K562 (cell line): ENCODE measurements around the gene IL31. TPM values are rescaled to one million over a fixed set of nuclear protein-coding genes. Genes with fewer than 3 reads are reported as not detected.

ENCODE experiments used
- ATAC-seq: fragments of 200-7000 bp; cut with Tn5 transposase; 3 replicates; pipeline ENCODE4 v1.9.1; 2020; ENCODE audit warnings: moderate library complexity
- BruUV-seq: library from RNA; stranded (reverse); fragments of 400-500 nt; replicated peaks from 2 replicates; lab custom pipeline; 2021; lab: Mats Ljungman, UMichigan
- CTCF ChIA-PET: fragments of 300-600 bp; formaldehyde crosslinking; extraction: SDS; loops from one replicate; lab custom pipeline; 2021; ENCODE audit warnings: low intra/inter-chr PET ratio; lab: Yijun Ruan, JAX
- POLR2A ChIA-PET: fragments of 300-600, 350-650 bp; sonication (Branson Sonifier 250); formaldehyde crosslinking; extraction: SDS; loops from one replicate; lab custom pipeline; 2021; ENCODE audit warnings: antibody characterized with exemption, inconsistent platforms; lab: Yijun Ruan, JAX
- DNase-seq, 4 experiments: peaks; one replicate each; pipeline versions ENCODE4 v3.0.0 to v3.0.0-alpha.2; 2011 to 2018; ENCODE audit warnings: low spot score in 3 of 4, mixed read lengths in 3 of 4; ENCODE audit errors: extremely low read depth in 1 of 4
- FAIRE-seq: peaks from 2 replicates; lab custom pipeline; 2011; peaks lifted over from hg19 to GRCh38; lab: Jason Lieb, UNC
- H2AFZ ChIP-seq: 2 replicates; pipeline ENCODE4 v1.6.0; 2011; ENCODE audit warnings: low read depth, low read length, control low read depth, inconsistent platforms
- H3K27ac ChIP-seq: fragments of 200-600 bp; 3 replicates; pipeline ENCODE4 v1.8.0; 2011; ENCODE audit warnings: low read depth, mild to moderate bottlenecking, control low read depth, inconsistent platforms, low read length, moderate library complexity, mixed read lengths; ENCODE audit errors: extremely low read depth
- H3K27me3 ChIP-seq, 2 experiments: fragments of 300-600 bp in 1 of 2; 2 replicates in 1 of 2; 3 replicates in 1 of 2; pipeline versions ENCODE4 v1.6.0 to v1.8.0; 2011; ENCODE audit warnings: inconsistent platforms in 2 of 2, low read length in 2 of 2, mild to moderate bottlenecking in 1 of 2, mixed read lengths in 1 of 2, moderate library complexity in 1 of 2; ENCODE audit not compliant: control insufficient read depth in 2 of 2, insufficient read depth in 2 of 2
- H3K36me3 ChIP-seq: fragments of 300-600 bp; 3 replicates; pipeline ENCODE4 v1.8.0; 2011; ENCODE audit warnings: mild to moderate bottlenecking, low read length, inconsistent platforms; ENCODE audit not compliant: control insufficient read depth, insufficient read depth
- H3K4me1 ChIP-seq, 2 experiments: fragments of 200-600 bp in 1 of 2; replicated peaks in 1 of 2; 2 replicates in 1 of 2; 3 replicates in 1 of 2; pipeline versions ENCODE4 v1.5.1 to v1.8.0; 2011; ENCODE audit warnings: inconsistent platforms in 2 of 2, low read length in 2 of 2, mild to moderate bottlenecking in 1 of 2, mixed read lengths in 1 of 2, moderate library complexity in 1 of 2; ENCODE audit not compliant: control insufficient read depth in 2 of 2, insufficient read depth in 2 of 2
- H3K4me2 ChIP-seq: 2 replicates; pipeline ENCODE4 v1.6.1; 2011; ENCODE audit warnings: low read length, control low read depth, inconsistent platforms, mixed read lengths; ENCODE audit not compliant: insufficient read depth
- H3K4me3 ChIP-seq: fragments of 200-600 bp; sonication (generic), shearing (Covaris generic); 2 replicates; pipeline ENCODE4 v1.5.1; 2016; ENCODE audit warnings: control low read depth, inconsistent platforms
- H3K79me2 ChIP-seq: fragments of 200-600 bp; 3 replicates; pipeline ENCODE4 v1.8.0; 2011; ENCODE audit warnings: low read length, inconsistent platforms; ENCODE audit not compliant: control insufficient read depth, insufficient read depth
- H3K9ac ChIP-seq, 2 experiments: 2 replicates each; pipeline versions ENCODE4 v1.6.0 to v1.6.1; 2011; ENCODE audit warnings: low read depth in 2 of 2, low read length in 2 of 2, control low read depth in 1 of 2, inconsistent platforms in 1 of 2, mild to moderate bottlenecking in 1 of 2, mixed read lengths in 1 of 2; ENCODE audit not compliant: insufficient read depth in 1 of 2
- H3K9me1 ChIP-seq: one replicate; pipeline ENCODE4 v1.6.0; 2011; ENCODE audit warnings: inconsistent platforms, mild to moderate bottlenecking, low read length, moderate library complexity; ENCODE audit not compliant: control insufficient read depth, insufficient read depth
- H3K9me3 ChIP-seq: replicated peaks from 2 replicates; pipeline ENCODE4 v1.5.1; 2011; ENCODE audit warnings: low read depth, low read length, inconsistent platforms; ENCODE audit not compliant: control insufficient read depth, insufficient read depth
- H4K20me1 ChIP-seq: replicated peaks from 2 replicates; pipeline ENCODE4 v1.6.1; 2011; ENCODE audit warnings: low read length, inconsistent platforms, mixed read lengths; ENCODE audit not compliant: control insufficient read depth, insufficient read depth
- ARID2 ChIP-seq: fragments of 450-650 bp; IDR thresholded peaks from 2 replicates; pipeline ENCODE4 v1.6.1; 2017; ENCODE audit warnings: antibody characterized with exemption, mild to moderate bottlenecking
- DDX20 ChIP-seq: fragments of 450-650 bp; IDR thresholded peaks from 2 replicates; pipeline ENCODE4 v1.6.1; 2016; ENCODE audit warnings: missing genetic modification characterization, low read depth, mild to moderate bottlenecking, missing compliant biosample characterization, moderate library complexity
- KDM5B ChIP-seq: fragments of 200-600 bp; sonication (generic); IDR thresholded peaks from 2 replicates; pipeline ENCODE4 v1.6.1; 2012; ENCODE audit warnings: low read depth, mild to moderate bottlenecking, moderate library complexity, low read length, control low read depth, inconsistent platforms; ENCODE audit not compliant: insufficient replicate concordance
- MEF2D ChIP-seq: conservative IDR thresholded peaks from 2 replicates; pipeline ENCODE4 v1.6.1; 2016; ENCODE audit warnings: low read depth, missing genetic modification characterization, missing compliant biosample characterization
- MTF1 ChIP-seq: fragments of 250-450 bp; sonication (Bioruptor Pico); IDR thresholded peaks from 2 replicates; pipeline ENCODE4 v1.9.0; 2021; ENCODE audit warnings: moderate library complexity, mild to moderate bottlenecking, inconsistent platforms, borderline replicate concordance
- POLR2A ChIP-seq: fragments of 450-650 bp; conservative IDR thresholded peaks from 2 replicates; pipeline ENCODE4 v1.6.1; 2016
- PRPF4 ChIP-seq: fragments of 200-400 bp; formaldehyde crosslinking; IDR thresholded peaks from one replicate; pipeline ENCODE4 v1.6.1; 2017; ENCODE audit warnings: low read length, low read depth, mild to moderate bottlenecking; ENCODE audit not compliant: insufficient read depth, poor library complexity, severe bottlenecking
- SIN3B ChIP-seq: fragments of 450-650 bp; IDR thresholded peaks from 2 replicates; pipeline ENCODE4 v1.6.1; 2017; ENCODE audit warnings: low read depth, mild to moderate bottlenecking, moderate library complexity
- STAG1 ChIP-seq: sonication (generic); formaldehyde crosslinking; IDR thresholded peaks from 2 replicates; pipeline ENCODE4 v1.5.0; 2020; ENCODE audit warnings: missing genetic modification reagents, borderline replicate concordance
- TCF7 ChIP-seq: sonication (generic); IDR thresholded peaks from 2 replicates; pipeline ENCODE4 v1.6.1; 2016; ENCODE audit warnings: antibody characterized with exemption, borderline replicate concordance
- ZFX ChIP-seq: sonication (generic); formaldehyde crosslinking; IDR thresholded peaks from 2 replicates; pipeline ENCODE4 v1.8.0; 2022; ENCODE audit warnings: mild to moderate bottlenecking, missing genetic modification reagents, moderate library complexity
- ZKSCAN1 ChIP-seq: fragments of 150-350 bp; IDR thresholded peaks from 2 replicates; pipeline ENCODE4 v1.6.1; 2016; ENCODE audit warnings: low read depth, low read length
- ZSCAN29 ChIP-seq: fragments of 450-650 bp; IDR thresholded peaks from 2 replicates; pipeline ENCODE4 v1.6.1; 2017
- WGBS: fragments of 100-300 bp; shearing (Covaris generic); methylation state at CpG from one replicate; pipeline ENCODE4 v1.1.6; 2016; ENCODE audit warnings: low coverage, mixed read lengths; ENCODE audit not compliant: insufficient coverage; ENCODE audit errors: missing lambda C conversion rate; 5-methylcytosine and 5-hydroxymethylcytosine counted together
- in situ Hi-C: fragments of 300-500 bp; cut with MboI; formaldehyde crosslinking; loops from 4 replicates; pipeline ENCODE4 v1.15.0; 2018; ENCODE audit warnings: inconsistent platforms, mixed read lengths
- intact Hi-C: fragments of 100-400 bp; cut with micrococcal nuclease; formaldehyde crosslinking; loops from 2 replicates; pipeline ENCODE4 v1.14.2; 2022
- polyA plus RNA-seq, 8 experiments: library from polyadenylated mRNA; depleted of rRNA in 4 of 8; stranded (reverse) in 5 of 8; unstranded in 3 of 8; fragments of >200 nt; fragmentation: Nextera tagmentation in 2 of 8; fragmentation: Illumina TruSeq in 1 of 8; extraction: Ambion mirVana in 2 of 8; extraction: Trizol in 1 of 8; gene quantifications; 2 replicates each; pipeline versions ENCODE4 v1.2.1 to v1.2.3, GENCODE V29; 2011 to 2014; ENCODE audit warnings: inconsistent platforms in 1 of 8, missing spikeins in 1 of 8
- total RNA-seq, 7 experiments: library from RNA; depleted of rRNA in 6 of 7; stranded (reverse); fragments of >200 nt in 6 of 7; fragmentation: Illumina TruSeq in 2 of 7; extraction: Trizol in 2 of 7; gene quantifications; 2 replicates each; pipeline versions ENCODE4 v1.2.1 to v1.2.3, GENCODE V29; 2011 to 2021; ENCODE audit warnings: low replicate concordance in 1 of 7
- TF ChIP-seq, protein P1 (sequence below): fragments of 250-450 bp; sonication (Bioruptor Pico); IDR thresholded peaks from 2 replicates; pipeline ENCODE4 v1.5.1; 2021; ENCODE audit warnings: mild to moderate bottlenecking
- TF ChIP-seq, protein P2 (sequence below): fragments of 150-350 bp; IDR thresholded peaks from 2 replicates; pipeline ENCODE4 v1.6.1; 2014; ENCODE audit warnings: low read depth, mild to moderate bottlenecking, low read length, borderline replicate concordance

IL31 gene
- total and polyA plus RNA-seq, 9 of the 15 experiments (the other 6 are each of a cell fraction or from before 2014, with no cell fraction given): not detected

DNA sequence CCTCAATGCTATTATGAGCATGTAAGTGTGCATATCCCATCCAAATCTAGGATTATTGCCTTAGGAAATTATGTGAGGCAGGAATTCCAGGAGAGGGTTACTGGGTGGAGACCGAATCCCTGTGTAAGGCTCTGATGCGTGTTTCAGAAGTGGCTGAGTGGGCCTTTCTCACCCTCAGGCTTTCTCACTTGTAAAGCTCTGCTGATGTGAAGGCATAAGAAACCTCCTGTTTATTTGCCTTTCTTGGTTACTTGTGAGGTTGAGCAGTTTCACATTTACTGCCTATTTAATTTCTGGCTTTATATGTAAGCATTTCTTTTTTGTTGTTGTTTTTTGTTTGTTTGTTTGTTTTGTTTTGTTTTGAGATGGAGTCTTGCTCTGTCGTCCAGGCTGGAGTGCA is 11.0 kb downstream of the IL31 start:
- Histone ChIP-seq H3K4me3 (no peak overlapping the region), H3K9me3 (no peaks in the 10 kb centered on the region), H3K9ac (no peak overlapping the region), H3K79me2 (no peaks in the 10 kb centered on the region), H3K27ac (no peak overlapping the region), H3K4me2 (no peak overlapping the region), H3K4me1 (peaks cover 0 to 6% of the 10 kb centered on the region in 2 experiments; a peak in 3 of 5 replicates), H2AFZ (no peak overlapping the region), H3K27me3 (peaks cover 12 to 18% of the 10 kb centered on the region in 2 experiments; a peak in 4 of 5 replicates), H4K20me1 (no peaks in the 10 kb centered on the region), H3K36me3 (no peaks in the 10 kb centered on the region)
- CTCF ChIA-PET: no interaction called here
- intact Hi-C loops: no loop called here
- DNase-seq (no peak), FAIRE-seq (no peak), ATAC-seq (no peak)
- BruUV-seq: no TSS peak
- in situ Hi-C loops: no loop called here
- 39% methylated on average over 2 of the region's 3 CpGs for WGBS
- no peak for TF ChIP-seq SIN3B
- no peak for TF ChIP-seq MTF1 (CRISPR knock-in tag)
- TF ChIP-seq KDM5B: no peak
- no peak for TF ChIP-seq PRPF4
- TF ChIP-seq ARID2: no peak
- no peak for TF ChIP-seq ZKSCAN1
- TF ChIP-seq, protein P1, sequence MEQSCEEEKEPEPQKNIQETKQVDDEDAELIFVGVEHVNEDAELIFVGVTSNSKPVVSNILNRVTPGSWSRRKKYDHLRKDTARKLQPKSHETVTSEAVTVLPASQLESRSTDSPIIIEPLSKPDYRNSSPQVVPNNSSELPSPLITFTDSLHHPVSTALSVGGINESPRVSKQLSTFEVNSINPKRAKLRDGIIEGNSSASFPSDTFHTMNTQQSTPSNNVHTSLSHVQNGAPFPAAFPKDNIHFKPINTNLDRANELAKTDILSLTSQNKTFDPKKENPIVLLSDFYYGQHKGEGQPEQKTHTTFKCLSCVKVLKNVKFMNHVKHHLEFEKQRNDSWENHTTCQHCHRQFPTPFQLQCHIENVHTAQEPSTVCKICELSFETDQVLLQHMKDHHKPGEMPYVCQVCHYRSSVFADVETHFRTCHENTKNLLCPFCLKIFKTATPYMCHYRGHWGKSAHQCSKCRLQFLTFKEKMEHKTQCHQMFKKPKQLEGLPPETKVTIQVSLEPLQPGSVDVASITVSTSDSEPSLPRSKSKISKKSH: no peak
- no peak for TF ChIP-seq ZSCAN29
- TF ChIP-seq POLR2A: no peak
- TF ChIP-seq TCF7: no peak
- TF ChIP-seq STAG1 (CRISPR knock-in tag): no peak
- no peak for TF ChIP-seq MEF2D (tag)
- TF ChIP-seq DDX20 (tag): no peak
- TF ChIP-seq, protein P2, sequence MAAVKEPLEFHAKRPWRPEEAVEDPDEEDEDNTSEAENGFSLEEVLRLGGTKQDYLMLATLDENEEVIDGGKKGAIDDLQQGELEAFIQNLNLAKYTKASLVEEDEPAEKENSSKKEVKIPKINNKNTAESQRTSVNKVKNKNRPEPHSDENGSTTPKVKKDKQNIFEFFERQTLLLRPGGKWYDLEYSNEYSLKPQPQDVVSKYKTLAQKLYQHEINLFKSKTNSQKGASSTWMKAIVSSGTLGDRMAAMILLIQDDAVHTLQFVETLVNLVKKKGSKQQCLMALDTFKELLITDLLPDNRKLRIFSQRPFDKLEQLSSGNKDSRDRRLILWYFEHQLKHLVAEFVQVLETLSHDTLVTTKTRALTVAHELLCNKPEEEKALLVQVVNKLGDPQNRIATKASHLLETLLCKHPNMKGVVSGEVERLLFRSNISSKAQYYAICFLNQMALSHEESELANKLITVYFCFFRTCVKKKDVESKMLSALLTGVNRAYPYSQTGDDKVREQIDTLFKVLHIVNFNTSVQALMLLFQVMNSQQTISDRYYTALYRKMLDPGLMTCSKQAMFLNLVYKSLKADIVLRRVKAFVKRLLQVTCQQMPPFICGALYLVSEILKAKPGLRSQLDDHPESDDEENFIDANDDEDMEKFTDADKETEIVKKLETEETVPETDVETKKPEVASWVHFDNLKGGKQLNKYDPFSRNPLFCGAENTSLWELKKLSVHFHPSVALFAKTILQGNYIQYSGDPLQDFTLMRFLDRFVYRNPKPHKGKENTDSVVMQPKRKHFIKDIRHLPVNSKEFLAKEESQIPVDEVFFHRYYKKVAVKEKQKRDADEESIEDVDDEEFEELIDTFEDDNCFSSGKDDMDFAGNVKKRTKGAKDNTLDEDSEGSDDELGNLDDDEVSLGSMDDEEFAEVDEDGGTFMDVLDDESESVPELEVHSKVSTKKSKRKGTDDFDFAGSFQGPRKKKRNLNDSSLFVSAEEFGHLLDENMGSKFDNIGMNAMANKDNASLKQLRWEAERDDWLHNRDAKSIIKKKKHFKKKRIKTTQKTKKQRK: no peak
- TF ChIP-seq ZFX: no peak
- TF ChIP-seq, all 486 proteins: peak for 0
- H3K9me1 ChIP-seq: no peaks in the 10 kb centered on the region
- POLR2A ChIA-PET: no interaction called here
